ENCODE data around the gene AVPR2.
A peak's percentile ranks its signal among the peaks of the same experiment; 100 is the strongest.

Gene AVPR2

GRCh38 chrX:153883163-153883843 is 21.2 kb upstream of the AVPR2 start:
- no peak for DNase-seq (ENCODE audit: low read depth)
- no peak overlapping the region for H3K4me3 ChIP-seq (ENCODE audit: low read depth, low read length)

- DNase-seq (ENCODE audit: low read depth) = no peak
- H3K4me3 ChIP-seq (ENCODE audit: low read depth, low read length) = no peak overlapping the region
Measured at GRCh38 chrX:153884136-153884535, 20.3 kb upstream of the AVPR2 start.

DNA sequence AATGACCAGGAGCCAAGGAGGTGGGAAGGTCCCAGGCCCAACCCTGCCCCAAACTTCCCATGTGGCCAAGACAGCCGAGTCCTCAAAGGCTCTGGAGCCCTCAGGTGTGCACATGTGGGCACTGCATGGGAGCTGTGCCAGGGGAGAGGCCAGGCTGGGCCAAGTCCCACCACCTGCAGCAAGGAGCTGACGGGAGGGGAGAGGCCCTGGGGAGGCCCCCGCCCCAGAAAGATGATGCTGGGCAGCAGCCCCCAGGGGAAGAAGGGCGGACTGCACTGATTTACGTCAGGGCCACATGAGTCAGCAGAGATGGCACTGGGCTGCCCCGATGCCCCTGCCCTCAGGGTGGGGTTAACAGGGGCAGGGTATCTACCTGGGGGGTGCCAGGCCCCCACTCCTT is 19.9 kb upstream of the AVPR2 start:
- H3K4me3 ChIP-seq (ENCODE audit: low read depth, low read length) = no peak overlapping the region
- DNase-seq (ENCODE audit: low read depth) = no peak

GRCh38 chrX:153885208-153885787 is 19.2 kb upstream of the AVPR2 start:
- H3K4me3 ChIP-seq (ENCODE audit: low read depth, low read length) = peak overlapping the region; percentile 22
- DNase-seq (ENCODE audit: low read depth) = no peak

- DNase-seq (ENCODE audit: low read depth) = no peak
- H3K4me3 ChIP-seq (ENCODE audit: low read depth, low read length) = peak within 1 kb of the TSS; percentile 22
Measured at GRCh38 chrX:153885968-153886903, 18.2 kb upstream of the AVPR2 start, which contains the start of gene L1CAM. L1CAM (minus strand) TSS chrX:153886173; CDS start chrX:153875836, 10,337 bp downstream.

- no peak overlapping the region for H3K4me3 ChIP-seq (ENCODE audit: low read depth, low read length)
- DNase-seq (ENCODE audit: low read depth) = no peak
Measured at GRCh38 chrX:153886915-153887314, 17.6 kb upstream of the AVPR2 start.

GRCh38 chrX:153887385-153887784 is 17.1 kb upstream of the AVPR2 start:
- DNase-seq (ENCODE audit: low read depth) = no peak
- H3K4me3 ChIP-seq (ENCODE audit: low read depth, low read length) = no peak overlapping the region

GRCh38 chrX:153888344-153888743 is 16.1 kb upstream of the AVPR2 start:
- no peak overlapping the region for H3K4me3 ChIP-seq (ENCODE audit: low read depth, low read length)
- no peak for DNase-seq (ENCODE audit: low read depth)

DNA sequence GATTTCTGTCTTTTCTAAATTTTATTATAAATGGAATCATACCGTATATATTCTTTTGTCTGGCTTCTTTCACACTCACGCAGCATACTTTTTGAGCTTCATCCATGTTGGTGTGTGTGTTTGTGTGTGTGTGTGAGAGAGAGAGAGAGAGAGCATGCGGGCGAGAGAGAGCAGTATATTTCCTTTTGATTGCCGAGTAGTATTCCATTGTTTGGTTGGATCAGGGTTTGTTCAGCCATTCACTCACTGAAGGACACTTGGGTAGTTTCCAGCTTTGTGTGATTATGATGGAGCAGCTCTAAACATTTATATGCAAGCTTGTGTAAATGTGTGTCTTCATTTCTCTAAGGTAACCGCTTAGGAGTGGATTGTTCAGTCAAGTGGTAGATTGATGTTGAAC is 15.3 kb upstream of the AVPR2 start:
- no peak for DNase-seq (ENCODE audit: low read depth)
- H3K4me3 ChIP-seq (ENCODE audit: low read depth, low read length) = no peak overlapping the region

DNA sequence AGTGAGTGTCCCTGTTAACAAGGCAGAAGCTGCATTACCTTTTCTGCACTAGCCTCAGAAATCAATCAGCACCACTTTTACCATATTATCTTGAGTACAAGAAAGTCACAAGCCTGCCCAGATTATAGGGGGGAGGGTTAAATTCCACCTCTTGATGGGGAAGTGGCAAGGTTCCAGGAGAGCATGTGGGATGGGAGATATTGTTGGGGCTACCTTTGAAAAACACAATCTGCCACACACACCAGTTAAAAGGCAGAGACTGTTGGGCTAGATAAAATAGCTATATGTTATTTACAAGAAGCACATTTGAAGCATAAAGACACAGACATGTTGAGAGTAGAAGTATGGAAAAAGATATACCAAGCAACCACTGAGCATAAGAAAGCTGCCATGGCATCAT is 6.6 kb upstream of the AVPR2 start:
- no peak overlapping the region for H3K4me3 ChIP-seq (ENCODE audit: low read depth, low read length)
- no peak for DNase-seq (ENCODE audit: low read depth)

- peak; percentile 68 for DNase-seq (ENCODE audit: low read depth)
- no peak overlapping the region for H3K4me3 ChIP-seq (ENCODE audit: low read depth, low read length)
Measured at GRCh38 chrX:153900831-153901752, 3.4 kb upstream of the AVPR2 start.

GRCh38 chrX:153901753-153902140 is 2.7 kb upstream of the AVPR2 start:
- no peak overlapping the region for H3K4me3 ChIP-seq (ENCODE audit: low read depth, low read length)
- no peak for DNase-seq (ENCODE audit: low read depth)

DNA sequence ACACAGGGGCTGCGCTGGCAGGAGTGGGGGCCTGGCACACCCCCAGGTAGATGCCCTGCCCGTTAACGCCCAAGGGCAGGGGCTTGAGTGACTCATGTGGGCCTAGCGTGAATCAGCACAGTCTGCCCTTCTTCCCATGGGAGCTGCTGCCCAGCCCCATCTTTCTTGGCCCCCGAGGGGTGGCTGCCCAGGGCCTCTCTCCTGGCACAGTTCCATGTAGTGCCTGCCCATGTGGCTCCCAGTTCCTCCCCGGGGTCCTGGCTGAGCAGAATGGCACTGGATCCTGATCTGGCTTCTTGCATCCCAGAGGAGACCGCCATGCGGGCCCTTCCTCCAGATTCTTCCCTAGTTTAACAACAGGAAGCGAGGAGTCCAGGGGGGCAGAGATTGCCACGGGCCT is 2.1 kb upstream of the AVPR2 start:
- no peak overlapping the region for H3K4me3 ChIP-seq (ENCODE audit: low read depth, low read length)
- no peak for DNase-seq (ENCODE audit: low read depth)

GRCh38 chrX:153903238-153903980 is 1.1 kb upstream of the AVPR2 start:
- DNase-seq (ENCODE audit: low read depth) = no peak
- H3K4me3 ChIP-seq (ENCODE audit: low read depth, low read length) = no peak overlapping the region

DNA sequence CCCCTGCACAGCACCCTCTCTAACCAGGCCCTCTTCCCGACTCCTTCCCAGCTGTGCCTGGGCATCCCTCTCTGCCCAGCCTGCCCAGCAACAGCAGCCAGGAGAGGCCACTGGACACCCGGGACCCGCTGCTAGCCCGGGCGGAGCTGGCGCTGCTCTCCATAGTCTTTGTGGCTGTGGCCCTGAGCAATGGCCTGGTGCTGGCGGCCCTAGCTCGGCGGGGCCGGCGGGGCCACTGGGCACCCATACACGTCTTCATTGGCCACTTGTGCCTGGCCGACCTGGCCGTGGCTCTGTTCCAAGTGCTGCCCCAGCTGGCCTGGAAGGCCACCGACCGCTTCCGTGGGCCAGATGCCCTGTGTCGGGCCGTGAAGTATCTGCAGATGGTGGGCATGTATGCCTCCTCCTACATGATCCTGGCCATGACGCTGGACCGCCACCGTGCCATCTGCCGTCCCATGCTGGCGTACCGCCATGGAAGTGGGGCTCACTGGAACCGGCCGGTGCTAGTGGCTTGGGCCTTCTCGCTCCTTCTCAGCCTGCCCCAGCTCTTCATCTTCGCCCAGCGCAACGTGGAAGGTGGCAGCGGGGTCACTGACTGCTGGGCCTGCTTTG is 1.1 kb downstream of the AVPR2 start:
- DNase-seq (ENCODE audit: low read depth) = no peak
- no peak overlapping the region for H3K4me3 ChIP-seq (ENCODE audit: low read depth, low read length)

DNA sequence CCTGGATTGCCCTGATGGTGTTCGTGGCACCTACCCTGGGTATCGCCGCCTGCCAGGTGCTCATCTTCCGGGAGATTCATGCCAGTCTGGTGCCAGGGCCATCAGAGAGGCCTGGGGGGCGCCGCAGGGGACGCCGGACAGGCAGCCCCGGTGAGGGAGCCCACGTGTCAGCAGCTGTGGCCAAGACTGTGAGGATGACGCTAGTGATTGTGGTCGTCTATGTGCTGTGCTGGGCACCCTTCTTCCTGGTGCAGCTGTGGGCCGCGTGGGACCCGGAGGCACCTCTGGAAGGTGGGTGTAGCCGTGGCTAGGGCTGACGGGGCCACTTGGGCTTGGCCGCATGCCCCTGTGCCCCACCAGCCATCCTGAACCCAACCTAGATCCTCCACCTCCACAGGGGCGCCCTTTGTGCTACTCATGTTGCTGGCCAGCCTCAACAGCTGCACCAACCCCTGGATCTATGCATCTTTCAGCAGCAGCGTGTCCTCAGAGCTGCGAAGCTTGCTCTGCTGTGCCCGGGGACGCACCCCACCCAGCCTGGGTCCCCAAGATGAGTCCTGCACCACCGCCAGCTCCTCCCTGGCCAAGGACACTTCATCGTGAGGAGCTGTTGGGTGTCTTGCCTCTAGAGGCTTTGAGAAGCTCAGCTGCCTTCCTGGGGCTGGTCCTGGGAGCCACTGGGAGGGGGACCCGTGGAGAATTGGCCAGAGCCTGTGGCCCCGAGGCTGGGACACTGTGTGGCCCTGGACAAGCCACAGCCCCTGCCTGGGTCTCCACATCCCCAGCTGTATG is 1.8 kb downstream of the AVPR2 start:
- H3K4me3 ChIP-seq (ENCODE audit: low read depth, low read length) = no peak overlapping the region
- no peak for DNase-seq (ENCODE audit: low read depth)

DNA sequence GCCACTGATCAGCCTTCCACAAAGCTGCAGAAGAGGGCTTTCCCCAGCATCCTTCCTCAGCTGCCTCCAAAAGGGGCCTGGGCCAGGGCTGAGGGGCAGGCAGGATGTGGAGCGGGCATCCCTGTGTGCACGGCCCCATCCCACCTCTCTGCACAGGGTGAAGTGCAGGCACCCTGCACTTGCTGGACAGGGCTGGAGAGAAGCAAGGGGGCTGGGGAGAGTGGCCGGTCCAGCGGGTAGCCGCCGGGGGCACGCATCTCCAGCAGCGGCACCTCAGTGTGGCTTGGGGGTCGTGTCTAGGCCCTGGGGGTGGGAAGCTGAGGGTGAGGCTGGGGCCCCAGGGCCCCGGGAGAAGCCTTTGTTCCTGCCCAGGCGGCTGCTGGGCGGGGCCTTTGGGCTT is 3.0 kb downstream of the AVPR2 start:
- H3K4me3 ChIP-seq (ENCODE audit: low read depth, low read length) = no peak overlapping the region
- no peak for DNase-seq (ENCODE audit: low read depth)
